Mucosa of rectum (tissue), 2 donors: ENCODE data around the gene SCYL1.
"Not testable (repeated sequence)": the region's sequence is repeated elsewhere in the genome, so short reads cannot be mapped to it uniquely, and the experiment has no call there.

Experiments used
- H3K27ac ChIP-seq, 2 donors: one replicate each; pipeline ENCODE4 v1.7.0; 2013; ENCODE audit warnings: inconsistent platforms in 2 of 2, low read depth in 2 of 2, low read length in 2 of 2
- H3K27me3 ChIP-seq, 2 donors: one replicate each; pipeline ENCODE4 v1.7.0; 2013; ENCODE audit warnings: low read length in 2 of 2; ENCODE audit not compliant: control insufficient read depth in 2 of 2, insufficient read depth in 2 of 2
- H3K36me3 ChIP-seq, 2 donors: one replicate each; pipeline ENCODE4 v1.7.0; 2013; ENCODE audit warnings: low read length in 2 of 2; ENCODE audit not compliant: control insufficient read depth in 2 of 2, insufficient read depth in 2 of 2
- H3K4me1 ChIP-seq, 2 donors: one replicate each; pipeline ENCODE4 v1.7.0; 2013; ENCODE audit warnings: low read length in 2 of 2, mild to moderate bottlenecking in 1 of 2; ENCODE audit not compliant: control insufficient read depth in 2 of 2, insufficient read depth in 2 of 2
- H3K4me3 ChIP-seq, 2 donors: one replicate each; pipeline ENCODE4 v1.7.0; 2013; ENCODE audit warnings: low read length in 2 of 2
- H3K9ac ChIP-seq, 2 donors: one replicate each; pipeline ENCODE4 v1.7.0; 2013; ENCODE audit warnings: low read length in 2 of 2, low read depth in 1 of 2, mild to moderate bottlenecking in 1 of 2
- H3K9me3 ChIP-seq, 2 donors: one replicate each; pipeline ENCODE4 v1.7.0; 2013; ENCODE audit warnings: low read length in 2 of 2; ENCODE audit not compliant: control insufficient read depth in 2 of 2
- donor health status: healthy.
- donor health status: Normal muscosa, but diverticular disease.

SCYL1 gene

GRCh38 chr11:65560555-65561418, 35.9 kb downstream of the SCYL1 start:
- peak overlapping the region; percentile 16 to 52 for H3K27ac ChIP-seq
- H3K36me3 ChIP-seq, result no peaks in the 10 kb centered on the region
- H3K4me1 ChIP-seq, result peaks cover 22 to 23% of the 10 kb centered on the region in 2 donors
- no peaks in the 10 kb centered on the region for H3K27me3 ChIP-seq
- H3K9ac ChIP-seq, result no peak overlapping the region
- no peak overlapping the region for H3K4me3 ChIP-seq
- H3K9me3 ChIP-seq, result no peaks in the 10 kb centered on the region

GRCh38 chr11:65562020-65562419, 37.1 kb downstream of the SCYL1 start:
- H3K27ac ChIP-seq, result no peak overlapping the region
- no peaks in the 10 kb centered on the region for H3K36me3 ChIP-seq
- no peaks in the 10 kb centered on the region for H3K27me3 ChIP-seq
- no peak overlapping the region for H3K9ac ChIP-seq
- H3K9me3 ChIP-seq, result no peaks in the 10 kb centered on the region
- no peak overlapping the region for H3K4me3 ChIP-seq
- peaks cover 18 to 22% of the 10 kb centered on the region in 2 donors for H3K4me1 ChIP-seq

- Histone ChIP-seq H3K27ac (no peak overlapping the region), H3K36me3 (no peaks in the 10 kb centered on the region), H3K4me1 (peaks cover 16 to 23% of the 10 kb centered on the region in 2 donors), H3K9me3 (no peaks in the 10 kb centered on the region), H3K4me3 (no peak overlapping the region), H3K27me3 (no peaks in the 10 kb centered on the region), H3K9ac (no peak overlapping the region)
Measured at GRCh38 chr11:65562788-65563187, 37.9 kb downstream of the SCYL1 start.

GRCh38 chr11:65563601-65564000, 38.7 kb downstream of the SCYL1 start:
- Histone ChIP-seq H3K36me3 (peaks cover 0 to 3% of the 10 kb centered on the region in 2 donors), H3K27ac (no peak overlapping the region), H3K4me3 (no peak overlapping the region), H3K27me3 (no peaks in the 10 kb centered on the region), H3K4me1 (peaks cover 17 to 27% of the 10 kb centered on the region in 2 donors), H3K9me3 (no peaks in the 10 kb centered on the region), H3K9ac (no peak overlapping the region)

DNA sequence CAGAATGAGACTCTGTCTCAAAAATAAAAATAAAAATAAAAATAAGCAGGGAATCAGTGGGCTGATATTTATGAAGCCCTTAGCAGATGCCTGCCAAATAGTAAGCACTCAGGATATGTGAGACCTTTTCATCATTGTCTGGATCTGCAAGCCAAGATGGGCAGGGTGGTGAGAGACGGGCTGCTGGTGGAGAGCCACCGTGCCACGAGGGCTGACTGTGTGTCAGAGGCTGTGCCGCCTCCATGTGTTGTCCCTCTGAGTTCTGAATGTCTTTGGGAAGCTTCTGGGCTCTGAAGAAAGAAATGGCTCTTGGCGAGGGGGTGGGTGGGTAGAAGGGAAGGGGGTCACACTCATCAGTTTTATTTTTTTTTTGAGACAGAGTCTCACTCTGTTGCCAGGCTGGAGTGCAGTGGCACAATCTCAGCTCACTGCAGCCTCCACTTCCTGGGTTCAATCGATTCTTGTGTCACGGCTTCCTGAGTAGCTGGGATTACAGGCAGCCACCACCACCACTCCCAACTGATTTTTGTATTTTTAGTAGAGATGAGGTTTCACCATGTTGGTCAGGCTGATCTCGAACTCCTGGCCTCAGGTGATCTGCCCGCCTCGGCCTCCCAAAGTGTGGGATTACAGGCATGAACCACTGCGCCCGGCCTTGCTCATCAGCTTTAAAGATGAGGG, 40.1 kb downstream of the SCYL1 start:
- H3K9me3 ChIP-seq, H3K4me3 ChIP-seq, H3K9ac ChIP-seq, H3K27me3 ChIP-seq, H3K36me3 ChIP-seq: not testable (repeated sequence)
- H3K27ac ChIP-seq, result peak overlapping the region in 1 of 2 donors; percentile 32
- peaks cover 20 to 26% of the 10 kb centered on the region in 2 donors for H3K4me1 ChIP-seq

DNA sequence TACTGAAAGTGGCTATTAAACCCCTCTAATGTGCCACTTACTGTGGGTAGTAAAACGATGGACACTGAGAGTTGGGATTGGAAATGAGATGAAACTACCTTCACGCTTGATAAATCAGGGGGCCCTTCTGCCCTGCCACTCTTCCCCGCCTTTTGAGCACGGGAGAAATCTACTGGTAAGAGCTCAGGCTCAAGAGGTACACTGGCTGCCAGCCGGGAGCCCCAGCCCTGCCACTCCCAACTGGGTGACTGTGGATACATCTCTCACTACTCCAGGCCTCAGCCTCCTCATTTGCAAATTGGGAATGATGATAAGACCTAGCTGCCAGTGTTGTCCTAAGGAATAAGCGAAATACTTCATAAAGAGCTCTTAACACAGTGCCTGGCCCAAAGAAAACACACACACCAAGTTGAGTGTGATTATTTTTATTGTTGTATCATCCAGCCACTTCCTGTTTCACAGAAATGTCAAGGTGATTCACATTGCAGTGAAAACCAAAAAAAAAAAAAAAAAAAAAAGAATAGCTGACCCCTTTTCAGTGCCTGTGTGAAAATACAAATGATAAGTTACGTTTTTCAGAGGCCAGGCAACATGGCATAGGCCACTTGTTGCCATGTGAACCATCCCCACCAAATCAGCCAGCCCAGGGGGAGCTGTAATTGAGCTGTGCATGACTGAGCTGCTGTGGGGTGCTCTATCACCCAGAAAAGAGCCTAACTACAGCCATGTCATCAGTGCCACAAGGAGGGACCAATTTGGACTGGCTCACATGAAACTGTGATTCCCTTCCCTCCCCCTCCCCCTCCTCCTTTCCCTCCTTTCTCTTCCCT, 41.0 kb downstream of the SCYL1 start:
- H3K27ac ChIP-seq, result peak overlapping the region in 1 of 2 donors; percentile 32
- H3K27me3 ChIP-seq, result no peaks in the 10 kb centered on the region
- H3K9me3 ChIP-seq, result no peaks in the 10 kb centered on the region
- H3K9ac ChIP-seq, result no peak overlapping the region
- H3K4me3 ChIP-seq, result no peak overlapping the region
- H3K4me1 ChIP-seq, result peaks cover 13 to 22% of the 10 kb centered on the region in 2 donors
- H3K36me3 ChIP-seq, result peaks cover 0 to 3% of the 10 kb centered on the region in 2 donors

DNA sequence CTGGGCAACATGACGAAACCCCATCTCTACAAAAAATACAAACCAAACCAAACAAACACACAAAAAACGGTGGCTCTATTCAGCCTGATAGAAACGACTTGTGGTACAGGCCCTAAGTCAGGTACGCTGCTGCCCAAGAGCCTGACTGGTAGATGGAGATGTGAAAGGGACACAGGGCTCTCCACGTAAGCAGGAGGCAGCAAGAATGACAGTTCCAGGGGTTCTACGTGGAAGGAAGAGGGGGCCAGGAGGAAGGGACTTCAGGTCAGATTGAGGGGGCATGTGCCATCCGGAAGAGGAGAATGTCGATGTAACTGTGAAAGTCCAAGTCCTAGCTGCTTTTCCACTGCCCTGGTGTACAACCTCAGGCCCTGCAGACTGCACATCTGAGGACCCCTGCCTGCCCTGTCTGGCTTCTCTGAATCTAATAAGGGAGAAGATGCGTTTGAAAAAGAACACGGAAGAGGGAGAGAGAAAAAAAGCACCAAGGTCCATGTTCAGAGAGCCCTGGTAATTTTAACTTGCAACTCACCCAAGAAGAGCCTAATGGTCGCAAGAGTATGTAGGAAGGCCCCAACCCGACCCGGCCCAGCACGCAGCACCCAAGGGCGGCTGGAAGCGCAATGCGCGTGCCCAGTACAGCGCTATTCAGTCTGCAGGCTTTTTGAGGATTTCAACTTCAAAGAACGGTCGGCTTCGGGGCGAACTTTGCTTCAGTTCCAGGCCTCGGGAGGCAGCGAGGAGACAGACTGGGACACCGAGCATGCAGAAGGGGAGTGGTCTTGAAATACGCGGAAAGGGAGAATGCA, 44.5 kb downstream of the SCYL1 start:
- Histone ChIP-seq H3K4me1 (peaks cover 37 to 46% of the 10 kb centered on the region in 2 donors), H3K9ac (peak overlapping the region; percentile 83 to 92)

DNA sequence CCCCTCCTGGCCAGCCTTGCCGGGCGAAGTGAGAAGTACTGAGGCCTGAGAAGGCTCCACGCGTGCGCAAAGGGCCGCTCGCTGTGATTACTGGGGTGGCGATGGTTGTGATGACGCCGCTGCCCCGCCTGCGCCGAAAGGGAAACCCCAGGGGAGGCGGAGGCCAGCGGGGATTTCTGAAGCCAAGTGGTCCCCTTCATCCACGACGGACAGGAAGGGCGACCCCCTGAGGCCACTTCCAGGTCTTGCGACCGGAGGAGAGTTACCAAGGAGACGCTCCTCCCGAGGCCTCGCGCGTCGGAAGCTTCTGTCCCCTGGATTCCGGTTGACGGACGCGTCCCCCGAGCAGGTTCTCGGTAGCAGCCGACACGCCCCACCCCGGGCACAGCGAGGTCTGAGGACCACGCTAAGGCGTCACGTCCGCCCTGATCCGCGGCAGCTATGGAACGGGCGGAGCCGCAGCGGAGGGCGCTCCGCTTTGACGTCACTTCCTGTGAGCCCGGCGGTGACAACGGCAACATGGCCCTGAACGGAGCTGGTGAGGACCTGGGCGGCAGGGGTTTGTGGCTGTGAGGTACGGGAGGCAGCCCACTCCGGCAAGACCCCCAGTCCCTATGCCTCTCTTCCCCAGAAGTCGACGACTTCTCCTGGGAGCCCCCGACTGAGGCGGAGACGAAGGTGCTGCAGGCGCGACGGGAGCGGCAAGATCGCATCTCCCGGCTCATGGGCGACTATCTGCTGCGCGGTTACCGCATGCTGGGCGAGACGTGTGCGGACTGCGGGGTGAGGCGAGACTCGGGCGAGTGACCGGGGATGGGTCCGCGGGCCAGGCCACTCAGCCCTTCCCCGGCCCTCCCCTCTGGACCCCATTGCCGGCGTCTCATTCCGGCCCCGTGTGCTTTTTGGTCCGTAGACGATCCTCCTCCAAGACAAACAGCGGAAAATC, 45.4 kb downstream of the SCYL1 start, which contains the start of gene ZNRD2:
TSS of gene ZNRD2 (plus strand) at position 505 of the 946 bp plus-strand sequence. CDS start at position 520, 15 bp downstream.
- H3K4me3 ChIP-seq, result peak within 1 kb of the TSS; percentile 90 to 95
- peaks cover 43 to 53% of the 10 kb centered on the region in 2 donors for H3K4me1 ChIP-seq
- no peaks in the 10 kb centered on the region for H3K27me3 ChIP-seq
- H3K27ac ChIP-seq, result peak within 1 kb of the TSS; percentile 98 to 99
- peak within 1 kb of the TSS; percentile 83 to 92 for H3K9ac ChIP-seq
- H3K9me3 ChIP-seq, result no peaks in the 10 kb centered on the region
- peaks cover 0 to 3% of the 10 kb centered on the region in 2 donors for H3K36me3 ChIP-seq

More for the DNA sequence above, 44.5 kb downstream of the SCYL1 start:
- Histone ChIP-seq H3K9me3 (no peaks in the 10 kb centered on the region), H3K27me3 (no peaks in the 10 kb centered on the region), H3K4me3 (peak overlapping the region; percentile 90 to 95), H3K27ac (peak overlapping the region; percentile 98 to 99), H3K36me3 (peaks cover 0 to 3% of the 10 kb centered on the region in 2 donors)
